GM18907 (cell line): ENCODE results near the gene FAM174B.
A peak's percentile ranks its signal among the peaks of the same experiment; 100 is the strongest.

Experiments
- ATAC-seq: cut with Tn5 transposase; IDR thresholded peaks from one replicate; pipeline ENCODE4 v1.9.1; 2021; ENCODE audit warnings: mild to moderate bottlenecking, moderate library complexity; ENCODE audit not compliant: unreplicated experiment

FAM174B gene

DNA sequence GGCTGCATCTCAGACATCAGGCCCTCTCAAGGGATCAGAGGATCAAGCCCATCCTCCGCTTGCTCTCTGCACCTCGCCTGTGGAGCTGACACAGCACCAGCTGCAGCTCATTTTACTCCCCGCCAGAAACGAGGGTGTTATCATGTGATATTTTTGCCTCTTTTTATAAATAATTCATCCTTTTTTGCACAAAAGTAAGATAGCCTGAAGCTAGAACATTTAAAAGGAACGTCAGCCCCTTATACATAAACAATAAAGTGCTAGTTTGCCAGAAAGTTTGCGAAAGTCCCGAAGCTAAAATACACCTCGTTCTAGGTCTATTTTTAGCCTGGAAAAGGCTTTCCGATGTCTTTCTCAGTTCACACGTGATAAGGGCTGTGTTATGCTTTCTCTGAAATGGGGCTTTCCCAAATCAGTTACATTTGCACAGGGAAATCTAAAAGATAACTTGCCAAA lies 9.6 kb upstream of the FAM174B start:
- no peak for ATAC-seq

GRCh38 chr15:92664178-92664900 lies 8.8 kb upstream of the FAM174B start:
- no peak for ATAC-seq

GRCh38 chr15:92663250-92663951 lies 7.8 kb upstream of the FAM174B start:
- ATAC-seq, result peak; percentile 83

- peak; percentile 20 for ATAC-seq
These were observed 7.2 kb upstream of the FAM174B start for GRCh38 chr15:92662762-92663161.

DNA sequence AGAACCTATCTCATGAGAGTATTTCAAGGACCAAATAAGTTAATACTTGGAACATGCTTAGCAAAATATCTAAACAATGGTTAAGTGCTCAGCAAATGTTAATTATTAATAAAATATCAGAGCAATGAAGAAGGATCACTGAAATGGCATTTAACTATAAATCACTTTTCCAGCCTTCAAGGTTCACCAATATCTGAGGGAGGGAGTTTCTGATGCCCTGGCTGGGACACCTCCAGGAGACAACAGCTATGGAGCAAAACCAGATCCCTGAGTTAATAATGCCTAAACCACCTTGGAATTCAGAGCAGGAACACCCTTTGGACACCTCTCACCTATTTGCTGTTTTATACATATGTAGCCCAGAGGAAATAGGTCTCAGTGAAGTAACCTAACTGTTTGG lies 6.4 kb upstream of the FAM174B start:
- ATAC-seq, result no peak

GRCh38 chr15:92661069-92661468 lies 5.5 kb upstream of the FAM174B start:
- no peak for ATAC-seq

DNA sequence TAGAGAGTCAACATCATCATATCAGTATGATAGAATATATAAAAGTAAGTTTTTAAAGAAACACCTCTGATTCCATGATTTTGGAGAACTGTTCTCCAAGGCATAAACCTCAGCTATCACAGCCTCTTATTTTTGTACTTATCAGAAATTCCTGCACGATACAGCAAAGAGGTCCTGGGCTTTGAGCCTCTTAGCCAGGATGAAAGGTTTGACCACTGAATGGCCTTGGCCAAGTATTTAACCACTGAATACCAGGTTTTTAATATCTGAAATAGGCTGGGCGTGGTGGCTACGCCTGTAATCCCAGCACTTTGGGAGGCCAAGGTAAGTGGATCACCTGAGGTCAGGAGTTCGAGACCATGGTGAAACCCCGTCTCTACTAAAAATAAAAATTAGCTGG lies 1.9 kb upstream of the FAM174B start:
- no peak for ATAC-seq

GRCh38 chr15:92656089-92656488 lies 514 bp upstream of the FAM174B start:
- no peak for ATAC-seq

GRCh38 chr15:92654662-92655061 lies 913 bp downstream of the FAM174B start:
- ATAC-seq, result no peak

DNA sequence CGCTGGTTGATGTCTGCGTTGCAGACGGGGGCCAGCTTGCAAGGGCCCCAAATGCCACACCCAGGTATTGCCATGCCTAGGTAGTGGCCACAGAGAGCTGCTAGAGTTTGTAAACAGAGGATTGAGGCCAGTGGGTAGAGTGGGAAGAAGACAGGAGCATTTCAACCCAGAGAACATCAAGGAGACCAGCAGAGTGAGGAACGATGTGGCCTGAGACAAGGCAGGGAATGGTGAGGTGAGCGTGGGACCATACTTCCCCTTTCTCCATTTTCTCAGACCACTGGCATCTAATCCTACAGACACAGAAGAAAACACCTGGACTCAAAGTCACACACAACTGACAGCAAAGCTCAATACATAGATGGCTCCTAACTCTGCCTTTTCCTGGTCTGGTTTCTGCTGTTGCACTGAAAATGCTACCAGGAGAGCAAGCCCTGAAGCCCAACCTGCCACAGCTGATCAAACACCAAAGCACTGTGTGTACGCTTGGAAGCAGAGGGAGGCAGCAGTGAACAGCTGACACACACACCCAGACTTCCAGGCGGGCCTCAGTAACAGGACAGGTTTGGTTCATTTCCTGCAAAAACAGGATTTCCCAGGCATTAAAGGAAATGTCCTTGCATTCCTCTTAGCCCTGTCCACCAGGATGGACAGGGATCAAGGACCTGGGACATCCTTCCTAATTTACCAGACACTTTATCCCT lies 1.6 kb downstream of the FAM174B start:
- no peak for ATAC-seq

DNA sequence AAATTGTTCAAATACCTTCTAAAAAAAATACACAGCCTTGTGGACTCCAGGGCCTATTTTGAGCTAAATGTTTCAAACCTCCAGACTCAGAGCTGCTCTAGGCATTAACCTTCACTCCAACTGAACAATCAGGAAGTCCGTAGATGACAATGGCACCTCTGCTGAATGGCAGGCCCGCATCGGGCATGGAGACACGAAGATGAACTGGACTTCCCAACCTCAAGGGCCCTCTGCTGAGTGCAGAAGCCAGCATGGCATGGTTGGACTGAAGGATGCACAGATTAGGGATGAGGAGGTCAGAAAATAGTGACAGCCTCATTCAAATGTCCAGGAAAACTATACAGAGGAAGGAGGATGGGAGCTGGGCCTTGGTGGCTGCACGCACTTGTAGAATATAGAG lies 2.2 kb downstream of the FAM174B start:
- ATAC-seq, result no peak

DNA sequence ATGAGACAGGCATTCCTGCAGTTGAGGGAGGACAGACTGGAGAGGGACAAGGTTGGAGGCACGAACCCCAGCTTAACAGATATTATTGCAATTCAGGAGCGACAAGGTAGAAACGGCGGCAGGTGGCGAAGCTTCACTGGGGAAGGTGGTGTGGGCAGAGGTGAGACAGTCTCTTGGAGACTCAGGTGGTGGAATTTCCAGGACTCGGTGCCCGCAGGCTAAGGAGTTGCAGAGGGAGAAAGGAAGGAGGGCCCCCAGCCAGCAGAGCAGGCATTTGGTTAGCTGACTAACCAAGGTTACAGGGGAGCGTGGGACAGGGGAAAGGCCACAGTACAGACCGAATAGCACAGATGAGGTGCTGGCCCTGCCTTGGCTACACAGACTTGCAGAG lies 3.0 kb downstream of the FAM174B start:
- ATAC-seq, result no peak

DNA sequence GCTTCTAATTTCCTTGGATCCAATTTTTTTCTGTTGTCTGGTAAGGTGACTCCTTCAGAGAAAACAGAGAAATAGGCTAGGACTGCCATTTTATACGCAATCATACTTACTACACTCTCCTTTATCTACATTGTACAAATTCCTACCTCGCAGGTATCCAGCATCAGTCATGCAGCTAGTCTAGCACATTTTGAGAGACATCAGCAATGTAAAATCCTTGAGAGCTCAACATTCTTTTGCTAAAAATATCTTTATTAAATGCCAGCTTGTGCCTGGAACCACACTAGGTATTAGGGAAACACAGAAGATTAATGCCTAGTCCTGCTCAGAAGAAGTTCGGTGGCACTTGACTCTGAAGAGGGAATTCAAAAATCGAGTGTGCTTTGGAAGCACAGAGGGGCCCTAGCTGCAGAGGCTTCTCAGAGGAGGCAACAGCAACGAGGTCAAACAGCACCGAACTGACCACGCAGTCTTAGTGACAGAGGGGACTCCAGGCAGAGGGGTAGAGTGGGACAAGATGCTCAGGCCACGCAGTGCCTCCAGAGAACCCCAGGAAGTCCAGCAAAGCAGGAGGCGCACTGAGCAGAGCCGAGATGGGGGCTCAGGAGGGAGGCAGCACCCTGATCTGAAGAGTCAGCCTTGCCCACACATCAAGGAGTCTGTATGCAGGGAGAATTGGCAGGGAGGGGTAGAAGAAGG lies 3.5 kb downstream of the FAM174B start:
- no peak for ATAC-seq

GRCh38 chr15:92650966-92651365 lies 4.6 kb downstream of the FAM174B start:
- no peak for ATAC-seq

DNA sequence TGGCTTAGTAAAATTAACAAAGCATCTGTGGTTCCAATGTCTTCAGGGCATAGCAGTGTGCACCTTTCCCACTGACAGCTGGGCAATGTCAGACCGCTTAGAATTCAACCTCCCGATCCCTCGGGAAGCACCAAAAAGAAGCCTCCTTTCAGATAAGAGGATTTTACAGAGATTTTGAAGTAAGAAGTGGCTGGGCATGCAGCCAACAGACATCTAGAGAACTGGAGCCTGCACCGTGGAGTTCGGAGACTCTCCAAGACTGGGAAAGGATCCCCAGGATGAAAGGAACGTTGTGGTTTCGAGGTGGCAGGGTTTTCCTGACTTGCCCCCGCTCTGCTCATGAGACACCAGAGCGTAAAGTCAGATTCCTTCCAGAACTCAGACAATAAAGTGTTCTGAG lies 5.3 kb downstream of the FAM174B start:
- ATAC-seq, result no peak

GRCh38 chr15:92648190-92648875 lies 7.2 kb downstream of the FAM174B start:
- no peak for ATAC-seq

DNA sequence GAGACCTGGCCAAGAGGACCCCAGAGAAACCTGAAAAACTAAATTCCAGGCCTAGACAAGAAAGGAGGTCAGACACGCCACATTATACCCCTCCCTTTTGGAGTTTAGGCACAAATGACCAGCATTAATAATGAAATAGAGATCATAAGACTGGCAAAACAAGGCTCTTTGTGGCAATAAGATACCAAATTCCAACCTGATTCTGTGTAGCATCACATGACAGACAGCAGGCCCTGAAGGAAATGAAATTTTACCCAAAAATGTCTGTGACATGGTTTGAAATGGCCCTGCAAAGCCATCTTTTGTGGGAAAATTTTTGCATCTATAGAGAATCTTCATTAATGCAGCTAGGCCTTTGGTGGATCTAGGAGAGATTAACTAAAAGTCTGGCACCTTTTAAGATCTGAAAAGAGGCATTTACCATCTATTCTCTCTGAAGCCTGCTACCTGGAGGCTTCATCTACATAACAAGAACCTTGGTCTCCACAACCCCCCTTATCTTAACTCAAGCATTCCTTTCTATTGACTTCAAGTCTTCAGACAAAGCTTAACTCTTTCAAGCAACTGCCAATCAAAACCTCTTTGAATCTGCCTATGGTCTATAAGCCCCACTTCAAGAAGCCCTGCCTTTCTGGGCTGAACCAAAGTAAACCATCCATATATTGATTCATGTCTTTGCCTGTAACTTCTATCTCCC lies 8.0 kb downstream of the FAM174B start:
- no peak for ATAC-seq

DNA sequence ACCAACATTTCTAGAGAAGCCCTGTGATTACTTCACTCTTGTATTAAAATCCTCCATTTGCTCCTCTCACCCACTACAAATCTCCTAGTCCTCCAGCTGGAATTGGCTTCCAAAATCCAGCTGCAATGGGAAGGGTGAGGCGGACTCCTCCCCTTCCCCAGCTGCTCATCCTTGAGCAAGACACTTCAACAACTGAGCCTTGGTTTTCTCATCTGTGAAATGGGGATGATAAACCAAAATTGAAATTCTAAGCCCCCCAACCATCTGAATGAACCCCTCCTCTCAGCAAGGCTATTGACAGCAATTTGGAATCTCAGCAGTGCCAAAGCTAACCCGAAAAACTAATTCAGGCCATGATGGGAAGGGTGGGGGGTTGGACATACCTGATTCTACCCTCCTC lies 9.4 kb downstream of the FAM174B start:
- no peak for ATAC-seq

GRCh38 chr15:92645731-92646130 lies 9.8 kb downstream of the FAM174B start:
- no peak for ATAC-seq

GRCh38 chr15:92645051-92645631 lies 10.4 kb downstream of the FAM174B start:
- no peak for ATAC-seq
